Suppressor macrophage treated with lipopolysaccharide for 4 hours (primary cell): ENCODE measurements around the gene WDR48.

ENCODE experiments used
- DNase-seq: peaks from one replicate; pipeline ENCODE4 v3.0.0-alpha.2; 2020

WDR48 gene

DNA sequence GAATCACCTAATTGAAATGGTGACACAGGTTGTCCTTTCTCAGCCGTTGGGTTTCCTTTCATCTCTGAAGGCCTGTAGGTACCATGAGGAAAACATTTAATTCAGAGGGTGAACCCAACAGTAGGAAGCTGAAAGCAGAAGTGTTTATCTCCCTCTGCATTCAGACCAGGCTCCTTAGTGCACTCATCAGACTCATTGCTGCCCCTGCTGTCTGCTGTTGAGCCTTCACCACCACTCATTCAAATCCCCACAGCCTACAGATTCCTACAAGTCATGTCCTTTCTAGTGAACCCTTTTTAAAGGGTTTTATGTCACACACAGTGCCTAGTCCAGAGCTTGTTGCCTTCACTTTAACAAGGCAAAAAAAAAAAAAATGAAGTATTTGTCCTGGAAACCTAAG is 13.4 kb downstream of the WDR48 start:
- DNase-seq = peak; percentile 61

DNA sequence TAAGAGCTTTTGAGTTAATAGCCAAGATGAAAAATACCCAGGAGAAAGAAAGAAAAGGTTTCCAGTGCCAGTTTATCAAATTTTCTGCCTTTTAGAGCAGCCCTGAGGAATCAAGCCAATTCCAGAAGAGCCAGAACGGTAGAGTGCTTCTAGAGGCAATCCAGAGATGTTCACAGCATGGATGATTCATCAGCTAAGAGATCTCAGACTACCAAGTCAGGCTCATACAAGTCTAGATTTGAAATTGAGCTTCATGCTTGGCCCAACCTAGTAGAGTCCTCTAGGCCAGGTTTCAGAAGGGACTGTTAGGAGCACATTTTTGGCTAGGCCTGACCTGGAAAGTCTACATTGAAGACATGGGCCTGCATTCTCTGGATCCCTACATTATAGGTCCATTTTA is 15.5 kb downstream of the WDR48 start:
- DNase-seq = no peak

DNA sequence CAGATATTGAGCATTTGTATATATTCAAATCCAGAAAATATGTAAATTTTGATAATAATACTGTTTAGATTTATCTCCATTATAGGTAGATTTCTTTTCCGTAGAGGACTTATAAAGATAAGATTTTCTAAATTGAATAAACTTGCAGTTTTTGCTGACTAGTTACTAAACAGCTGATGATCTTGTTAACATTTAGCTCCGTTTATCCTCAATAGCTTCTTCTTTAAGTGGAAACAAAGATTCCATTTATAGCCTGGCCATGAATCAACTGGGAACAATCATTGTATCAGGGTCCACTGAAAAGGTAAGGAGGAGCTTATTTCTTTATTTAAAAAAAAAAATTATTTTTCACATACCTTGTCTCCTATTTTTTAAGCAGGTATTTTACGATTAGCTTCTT is 16.7 kb downstream of the WDR48 start:
- DNase-seq = no peak

DNA sequence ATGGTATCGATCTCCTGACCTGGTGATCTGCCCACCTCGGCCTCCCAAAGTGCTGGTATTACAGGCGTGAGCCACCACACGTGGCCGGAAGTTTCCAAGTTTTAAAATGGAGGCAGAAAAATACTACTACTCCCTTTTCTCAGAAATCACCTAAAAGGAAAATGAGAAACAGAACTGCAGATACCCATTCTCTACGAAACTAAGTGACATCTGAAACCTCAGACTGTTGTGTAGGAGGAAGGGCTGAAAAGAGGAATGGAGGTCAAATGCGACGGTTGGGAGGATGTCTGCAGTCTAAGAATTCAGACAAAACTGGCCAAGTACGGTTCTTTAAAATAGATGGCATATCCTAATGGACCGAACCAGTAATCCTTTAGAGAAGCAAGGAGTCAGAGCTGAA is 24.1 kb downstream of the WDR48 start:
- no peak for DNase-seq

DNA sequence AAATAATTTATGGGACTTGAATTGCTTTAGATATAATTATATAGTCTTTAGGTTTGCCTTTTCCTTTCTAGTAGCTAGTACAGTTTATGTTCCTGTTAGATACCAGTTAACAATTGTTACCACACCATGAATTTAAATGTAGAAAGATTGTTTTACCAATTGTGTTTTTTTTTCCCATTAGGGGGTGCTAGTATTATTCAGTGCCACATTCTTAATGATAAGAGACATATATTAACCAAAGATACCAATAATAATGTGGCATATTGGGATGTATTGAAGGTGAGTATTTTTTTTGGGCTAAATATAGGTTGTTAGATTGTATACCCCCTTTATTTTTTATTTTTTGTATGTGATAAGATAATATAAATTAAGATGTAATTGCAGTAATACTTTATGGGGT is 27.7 kb downstream of the WDR48 start:
- DNase-seq = no peak

DNA sequence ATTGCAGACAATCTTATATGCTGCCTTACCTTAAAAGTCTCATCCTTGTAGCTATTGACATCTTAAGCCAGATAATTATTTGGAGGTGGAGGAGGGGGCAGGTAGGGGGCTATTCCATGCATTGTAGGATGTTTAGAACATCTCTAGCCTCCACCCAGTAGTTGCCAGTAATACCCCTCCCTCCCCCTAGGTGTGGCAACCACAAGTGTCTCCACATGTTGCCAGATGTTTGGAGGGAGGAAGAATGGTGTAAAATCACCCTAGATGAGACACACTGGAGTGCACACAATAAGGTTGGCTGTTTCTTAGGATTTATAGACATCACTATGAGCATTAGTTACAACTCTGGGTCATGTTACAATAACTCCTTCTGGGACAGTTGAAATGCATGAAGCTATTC is 28.2 kb downstream of the WDR48 start:
- no peak for DNase-seq

DNA sequence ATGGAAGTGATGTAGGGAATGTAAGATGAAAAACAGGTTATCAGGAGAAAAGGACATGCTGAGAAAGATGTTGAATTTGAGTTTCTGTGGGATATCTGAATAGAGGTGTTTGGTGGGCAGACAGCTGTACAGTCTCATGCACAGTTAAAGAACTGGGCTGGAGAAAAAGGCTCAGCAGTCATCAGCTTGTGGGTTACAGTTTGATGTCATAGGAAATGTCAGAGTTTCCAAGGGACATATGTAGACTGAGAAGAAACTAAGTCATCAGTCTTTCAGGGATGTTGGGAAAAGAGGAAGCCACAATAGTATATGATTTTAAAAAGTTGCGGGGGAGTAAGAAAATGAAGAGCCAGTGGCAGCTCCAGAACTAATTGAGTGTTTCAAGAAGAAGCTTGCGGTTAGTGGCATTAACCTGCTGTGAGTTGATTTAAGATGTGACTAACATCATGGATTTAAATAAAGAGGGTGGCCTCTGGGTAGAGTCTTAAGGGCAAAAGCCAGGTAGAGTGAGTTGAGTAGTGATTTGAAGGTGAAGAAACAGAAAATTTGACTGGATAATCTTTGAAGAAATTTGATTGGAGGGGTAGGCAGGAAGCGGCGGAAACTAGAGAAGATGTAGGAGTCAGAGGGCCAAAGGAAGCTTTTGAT is 31.0 kb downstream of the WDR48 start:
- DNase-seq = peak; percentile 49

DNA sequence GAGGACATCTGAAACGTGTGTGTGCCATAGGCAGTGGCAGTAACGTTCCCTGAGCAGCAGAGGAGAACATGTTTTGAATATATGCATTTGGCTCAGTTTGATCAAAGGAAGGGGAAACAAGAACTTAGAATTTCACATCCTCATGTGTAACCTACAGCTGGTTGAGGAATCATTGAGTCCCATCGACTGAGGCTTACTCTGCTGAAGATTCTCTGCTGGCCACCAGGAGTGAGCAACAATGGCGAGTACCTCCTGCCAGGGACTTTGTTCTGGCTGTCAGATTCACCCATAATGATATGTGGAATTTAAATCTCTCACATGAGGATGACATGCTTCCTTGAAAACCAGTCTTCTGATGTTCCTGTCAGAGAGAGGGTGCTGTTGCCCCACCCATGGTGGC is 34.3 kb downstream of the WDR48 start:
- DNase-seq = no peak

DNA sequence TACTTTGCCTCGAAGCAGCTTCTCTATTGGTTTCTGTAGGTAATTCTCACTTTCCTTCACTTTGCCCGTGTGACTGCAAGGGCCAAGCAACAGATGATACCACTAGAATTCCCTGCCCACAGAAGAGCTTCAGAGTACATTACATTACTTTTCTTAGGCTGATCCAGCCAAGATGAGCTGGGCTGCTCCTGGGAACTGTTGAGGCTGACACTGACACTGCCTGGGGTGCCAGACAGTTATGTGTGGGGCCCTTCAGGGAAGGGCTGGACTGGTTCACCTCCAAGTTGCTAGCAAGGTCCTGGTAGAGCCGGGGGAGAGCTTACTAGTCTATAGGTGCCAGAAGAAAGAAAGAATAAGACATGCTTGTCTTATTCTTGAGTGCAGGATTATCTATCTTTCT is 36.6 kb downstream of the WDR48 start:
- no peak for DNase-seq

DNA sequence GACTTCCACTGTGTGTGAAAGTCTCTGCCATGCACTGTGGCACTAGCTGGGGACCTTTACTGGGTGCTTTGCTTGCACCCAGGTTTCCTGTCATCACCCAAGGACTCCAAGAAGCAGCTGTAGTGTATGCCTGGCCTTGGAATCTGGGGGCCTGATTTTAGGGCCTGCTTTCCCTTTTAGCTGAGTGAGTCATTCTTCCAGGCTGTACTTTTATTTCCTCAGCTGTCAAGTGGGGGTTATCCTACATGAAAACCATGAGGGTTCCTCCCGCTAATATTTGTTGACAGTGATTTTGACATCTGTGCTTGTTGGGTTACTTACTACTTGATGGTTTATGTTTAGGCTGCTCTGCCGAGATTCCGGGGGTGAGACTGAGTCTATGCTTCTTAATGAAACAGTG is 37.1 kb downstream of the WDR48 start:
- DNase-seq = no peak

DNA sequence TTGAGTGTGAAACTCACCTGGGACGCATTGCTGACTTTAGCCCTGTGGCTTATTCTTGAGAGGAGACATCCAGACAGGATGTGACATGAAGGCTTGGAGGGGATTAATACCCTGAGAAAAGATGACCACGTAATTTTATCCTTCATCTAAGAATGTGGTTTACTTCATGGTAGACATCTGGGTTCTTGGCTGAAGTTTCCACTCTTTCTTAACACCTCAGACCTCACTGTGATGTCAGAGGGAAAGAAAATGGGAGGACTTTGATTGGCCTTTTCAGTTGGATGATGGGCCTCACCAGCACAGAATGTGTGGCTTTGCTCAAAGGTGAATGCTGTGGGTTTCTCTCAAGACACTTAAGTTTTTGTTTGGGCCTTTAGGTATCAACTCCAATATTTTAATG is 39.1 kb downstream of the WDR48 start:
- no peak for DNase-seq

DNA sequence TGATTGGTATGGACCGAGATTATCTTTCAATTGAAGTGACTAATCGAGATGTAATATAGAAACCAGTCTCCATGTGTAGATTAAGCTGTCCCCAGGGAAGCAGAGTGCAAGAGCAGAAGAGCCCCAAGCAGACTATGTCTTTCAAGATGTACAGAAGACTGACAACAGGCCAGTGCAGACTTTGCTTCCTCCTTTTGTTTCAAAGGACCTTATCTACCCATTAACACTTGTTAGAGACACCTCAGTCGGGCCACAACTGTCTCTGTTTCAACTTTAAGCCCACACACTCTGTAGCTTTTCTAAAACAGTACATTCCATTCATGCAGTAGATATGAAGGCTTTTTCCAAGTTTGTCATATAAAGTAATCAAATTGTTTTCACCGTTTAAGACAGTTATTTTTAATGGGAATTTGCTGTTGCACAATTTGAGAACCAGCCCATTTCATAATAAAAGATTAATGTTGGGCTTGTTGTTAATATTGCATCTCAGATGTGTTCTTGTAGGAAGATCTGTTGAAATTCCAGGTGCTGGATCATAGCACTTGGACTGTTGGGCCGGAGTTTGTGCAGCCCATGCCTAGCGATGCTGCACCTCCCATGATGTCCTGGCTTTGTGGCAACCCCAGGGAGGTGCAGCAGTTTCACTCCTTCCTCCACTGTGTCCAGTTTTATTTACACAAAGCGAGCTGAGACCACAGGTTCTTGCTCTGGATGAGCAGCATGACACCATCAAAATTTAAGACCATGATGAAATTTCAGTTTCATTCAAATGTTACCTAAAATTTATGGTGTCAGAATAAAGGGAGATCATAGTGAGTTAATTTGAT is 43.2 kb downstream of the WDR48 start:
- DNase-seq = no peak

DNA sequence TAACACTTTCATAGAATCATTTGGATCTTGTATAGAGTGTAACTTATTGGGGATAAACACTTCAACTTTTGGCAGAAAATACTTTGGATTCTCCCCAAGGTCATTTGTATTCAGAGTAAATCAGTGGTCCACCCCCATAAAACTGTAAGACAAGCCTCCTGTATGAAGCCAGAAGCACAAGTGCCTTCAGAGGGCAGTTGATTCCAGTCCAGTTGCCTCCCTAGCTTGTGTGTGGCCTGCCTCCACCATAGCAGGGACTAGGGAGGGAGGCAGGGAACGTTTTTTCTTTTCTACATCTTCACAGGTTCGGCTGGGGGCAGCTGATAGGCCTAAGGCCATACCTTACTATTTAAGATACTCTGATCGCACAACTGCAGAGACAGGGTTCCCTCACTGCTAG is 44.0 kb downstream of the WDR48 start:
- no peak for DNase-seq

DNA sequence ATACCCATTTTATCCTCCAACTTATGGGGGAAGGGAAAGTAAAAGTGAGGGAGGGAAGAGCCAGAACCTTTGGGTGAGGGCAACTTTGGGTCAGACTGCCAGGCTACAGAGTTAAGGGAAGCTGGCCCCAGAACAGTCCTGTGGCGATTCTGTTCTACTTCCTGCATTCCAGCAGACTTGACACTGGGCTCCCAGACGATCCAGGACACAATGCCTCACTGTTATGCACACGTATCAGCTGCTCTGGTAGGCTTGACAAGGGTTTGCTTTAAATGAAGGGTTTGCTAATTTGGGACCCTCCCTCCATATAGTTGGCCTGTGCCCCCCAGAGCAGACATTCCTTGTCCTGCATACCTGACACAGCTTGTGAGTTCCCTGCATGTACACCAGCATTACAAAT is 45.0 kb downstream of the WDR48 start:
- DNase-seq = no peak

DNA sequence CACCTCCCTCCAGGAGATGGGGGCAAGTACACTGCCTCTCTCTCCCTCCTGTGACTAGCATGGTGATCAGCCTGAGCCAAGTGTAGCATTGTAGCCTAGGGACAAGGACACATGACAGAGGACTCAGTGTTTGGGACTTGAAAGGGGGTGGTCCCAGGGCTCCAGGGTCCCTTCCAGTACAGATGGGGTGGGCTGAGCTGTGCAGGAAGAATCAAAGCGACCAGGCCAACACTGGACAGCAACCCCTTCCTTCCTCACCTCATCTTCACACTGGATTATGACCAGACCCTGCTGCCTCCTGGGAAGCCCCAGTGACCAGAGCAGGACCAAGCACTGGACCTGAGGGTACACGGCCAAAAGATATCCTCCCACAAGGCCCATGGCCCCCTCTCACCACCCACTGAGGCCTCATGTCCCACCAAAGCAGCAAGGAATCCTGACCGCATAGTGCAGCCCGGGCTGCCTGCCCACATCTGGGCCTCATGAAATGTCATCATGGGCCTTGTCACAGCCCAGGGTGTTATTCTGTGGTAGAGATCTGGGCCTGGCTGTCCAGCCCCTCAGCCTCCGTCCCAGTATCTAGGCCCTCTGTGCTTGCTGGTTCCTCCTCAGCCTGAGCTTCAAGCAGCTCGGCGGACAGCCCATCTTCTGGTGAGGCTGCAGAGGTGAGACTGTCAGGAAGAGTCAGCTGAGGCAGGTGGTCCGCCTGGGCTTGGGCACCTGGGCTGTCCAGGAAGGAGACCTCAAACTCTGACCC is 46.1 kb downstream of the WDR48 start:
- DNase-seq = no peak

DNA sequence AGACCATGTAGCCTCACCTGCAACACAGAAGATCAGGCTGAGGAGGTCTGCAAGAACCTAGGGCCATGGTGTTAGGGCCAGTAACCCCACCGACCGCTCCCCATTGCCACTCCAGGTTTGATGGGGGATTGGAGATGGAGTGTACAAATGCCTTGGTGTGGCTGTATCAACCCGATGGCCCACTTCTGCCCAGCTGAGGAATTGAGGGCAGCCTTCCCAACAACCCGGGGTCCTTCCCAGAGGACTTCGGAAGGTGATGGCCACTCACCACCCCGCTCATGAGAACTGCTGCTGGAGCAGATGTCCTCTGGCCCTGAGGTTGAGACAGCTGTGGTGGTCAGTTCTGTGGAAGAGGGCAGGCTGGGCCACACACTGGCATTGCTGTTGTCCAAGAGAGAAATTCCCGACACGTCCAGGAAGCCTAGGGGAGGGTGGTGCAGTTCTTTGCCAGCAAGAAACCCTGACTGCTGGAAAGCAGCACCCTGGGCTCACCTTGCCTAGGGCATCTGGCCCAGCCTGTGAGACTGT is 46.7 kb downstream of the WDR48 start:
- DNase-seq = no peak

DNA sequence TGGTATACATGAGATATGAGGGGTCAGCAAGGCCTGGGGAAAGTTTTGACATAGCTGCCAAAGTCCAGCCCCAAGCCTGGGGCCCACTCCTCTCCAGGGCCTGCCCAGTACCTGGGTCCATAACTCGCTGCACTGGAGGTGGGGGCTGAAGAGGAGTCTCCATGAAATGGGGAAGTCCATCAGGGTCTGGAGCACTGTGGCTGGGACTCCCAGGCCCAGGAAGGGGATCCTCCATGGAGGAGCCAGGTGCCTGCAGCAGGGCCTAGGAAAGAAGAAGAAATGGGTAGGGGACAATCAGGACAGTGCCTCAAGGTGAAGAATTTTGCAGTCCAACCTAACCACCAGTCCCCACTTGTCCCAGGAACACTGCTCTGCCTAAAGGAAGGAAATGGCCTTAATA is 47.4 kb downstream of the WDR48 start:
- DNase-seq = no peak

DNA sequence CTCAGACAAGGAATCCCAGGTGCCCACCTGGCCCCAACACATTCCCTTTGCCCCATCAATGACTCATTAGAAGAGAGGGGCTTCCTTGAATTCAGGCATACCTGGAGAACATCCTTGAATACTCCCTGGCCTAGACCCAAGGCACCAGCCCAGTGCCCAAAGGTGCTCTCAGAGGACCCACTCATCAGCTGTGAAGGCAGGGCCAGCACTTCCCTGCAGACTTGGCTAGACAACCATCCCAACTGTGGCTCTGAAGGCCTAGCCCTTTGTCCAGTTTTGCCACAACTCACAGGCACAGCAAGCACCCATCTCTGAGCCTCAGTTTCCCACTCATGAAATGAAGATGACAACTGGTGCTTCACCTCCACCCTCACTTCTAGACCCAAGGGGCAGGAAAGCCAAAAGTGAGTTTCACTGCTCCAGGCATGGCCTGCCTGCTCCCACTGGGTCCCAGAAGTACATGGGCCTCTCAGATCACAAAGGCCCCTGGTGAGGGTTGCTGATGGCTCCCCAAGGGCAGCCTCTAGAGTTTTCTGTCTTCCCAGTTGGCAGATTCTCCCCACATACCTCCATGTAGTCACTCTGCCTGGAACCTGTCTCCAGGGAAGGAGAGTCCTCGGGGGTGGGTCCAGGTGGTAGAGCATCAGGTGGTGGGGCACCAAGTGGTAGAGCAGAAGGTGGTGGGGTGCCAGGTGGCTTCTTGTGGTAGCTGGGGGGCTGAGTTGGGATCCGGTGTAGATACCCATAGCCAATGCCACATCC is 48.1 kb downstream of the WDR48 start:
- no peak for DNase-seq

DNA sequence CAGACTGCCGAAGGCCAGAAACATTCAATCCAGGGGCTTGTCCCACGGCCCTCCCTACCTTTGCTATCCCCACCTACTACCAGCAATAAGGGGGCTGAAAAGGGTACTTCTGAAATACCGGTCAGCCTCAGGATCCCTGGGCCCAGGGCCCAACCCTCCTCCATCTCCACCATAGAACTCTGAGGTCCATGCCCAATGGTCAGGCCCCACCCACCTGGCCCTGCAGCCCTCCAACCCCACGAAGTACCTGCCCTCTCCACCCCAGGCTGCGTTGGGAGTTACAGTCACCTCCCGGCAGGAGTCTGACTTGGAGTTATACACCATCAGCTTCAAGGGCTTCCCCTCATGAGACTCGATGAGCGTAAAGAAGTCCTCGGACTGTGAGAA is 48.7 kb downstream of the WDR48 start:
- no peak for DNase-seq

DNA sequence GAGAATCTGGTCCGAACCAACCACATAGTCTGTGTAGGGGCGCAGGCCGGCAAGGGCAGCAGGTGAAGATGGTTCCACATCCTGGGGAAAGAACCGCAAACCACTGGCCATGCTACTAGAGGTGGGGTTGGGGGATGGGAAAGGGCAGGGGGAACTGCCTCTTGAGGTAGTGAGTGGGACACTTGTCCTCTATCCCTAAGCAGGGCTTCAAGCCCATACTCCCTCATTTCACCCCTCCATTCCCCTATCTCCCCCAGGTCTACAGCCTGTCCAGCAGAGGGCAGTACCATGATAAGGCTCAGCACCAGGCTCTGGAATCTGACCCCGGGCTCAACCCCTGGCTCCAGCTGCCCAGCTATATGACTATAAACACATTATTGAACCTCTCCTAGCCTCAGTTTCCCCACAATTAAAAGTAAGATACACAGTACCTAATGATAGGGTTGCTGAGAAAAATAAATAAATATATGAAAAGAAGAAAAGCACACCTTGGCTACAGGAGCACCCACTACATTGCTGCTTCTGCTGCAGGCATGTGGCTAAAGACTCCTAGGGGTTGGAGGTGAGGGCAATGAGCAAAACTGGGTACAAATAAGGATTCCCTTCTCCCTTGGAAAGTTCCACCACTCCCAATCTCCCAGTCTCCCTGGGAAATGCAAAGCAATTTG is 49.3 kb downstream of the WDR48 start:
- DNase-seq = peak; percentile 61

DNA sequence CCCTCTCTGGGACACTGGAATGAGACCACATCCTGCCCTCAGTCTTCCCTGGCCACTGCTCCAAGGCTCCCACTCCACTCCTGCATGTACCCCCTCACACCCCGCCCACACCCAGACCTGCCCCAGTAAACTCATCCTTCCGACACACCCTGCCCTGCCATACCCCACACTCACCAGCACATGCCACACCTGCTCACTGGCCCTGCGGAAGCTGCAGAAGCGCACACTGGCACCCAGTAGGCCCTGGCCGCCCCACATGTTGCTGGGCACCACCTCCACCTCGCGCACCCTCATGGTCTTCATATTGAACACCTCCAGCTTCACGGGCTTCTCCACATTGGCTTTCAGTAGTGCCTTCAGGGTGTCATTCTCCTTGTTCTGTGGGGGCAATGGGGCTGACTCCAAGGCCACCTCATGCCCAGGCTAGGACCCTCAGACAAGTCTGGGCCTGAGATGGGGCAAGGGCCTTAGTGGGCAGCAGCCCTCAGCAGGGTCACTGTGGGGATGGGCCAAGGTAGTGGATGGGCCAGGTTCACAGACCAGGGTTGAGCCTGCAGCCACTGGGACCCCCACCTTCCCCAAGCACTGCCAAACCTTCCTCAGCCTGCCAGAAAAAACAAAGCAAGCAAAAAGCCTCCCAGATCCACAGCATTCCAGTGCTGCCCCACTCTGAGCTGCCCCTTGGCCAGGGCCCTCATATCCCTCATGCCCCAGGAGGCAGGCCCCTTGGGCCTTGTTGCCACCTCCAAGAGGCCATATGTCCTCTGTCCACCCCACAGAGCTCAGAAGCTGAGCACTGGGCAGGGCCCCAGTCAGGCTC is 50.9 kb downstream of the WDR48 start:
- DNase-seq = no peak

DNA sequence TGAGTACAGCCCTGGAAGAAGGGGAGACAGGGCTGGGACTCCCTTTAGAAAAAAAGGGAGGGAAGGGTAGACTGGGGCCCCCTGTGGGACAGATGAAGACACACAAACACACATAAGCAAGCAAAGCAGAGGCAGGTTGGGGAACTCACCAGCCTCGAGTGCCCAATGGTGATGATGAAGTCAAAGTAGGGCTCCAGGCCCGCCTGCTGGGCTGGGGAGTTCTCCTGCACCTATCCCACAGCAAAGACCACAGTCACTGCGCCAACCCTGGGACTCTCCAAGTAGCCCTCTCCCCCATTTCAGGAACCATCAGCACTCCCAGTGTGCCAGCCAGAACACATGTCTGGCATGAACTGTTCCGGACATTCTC is 51.5 kb downstream of the WDR48 start:
- no peak for DNase-seq
